Measurements from ENCODE around the gene GGACT.

DNA sequence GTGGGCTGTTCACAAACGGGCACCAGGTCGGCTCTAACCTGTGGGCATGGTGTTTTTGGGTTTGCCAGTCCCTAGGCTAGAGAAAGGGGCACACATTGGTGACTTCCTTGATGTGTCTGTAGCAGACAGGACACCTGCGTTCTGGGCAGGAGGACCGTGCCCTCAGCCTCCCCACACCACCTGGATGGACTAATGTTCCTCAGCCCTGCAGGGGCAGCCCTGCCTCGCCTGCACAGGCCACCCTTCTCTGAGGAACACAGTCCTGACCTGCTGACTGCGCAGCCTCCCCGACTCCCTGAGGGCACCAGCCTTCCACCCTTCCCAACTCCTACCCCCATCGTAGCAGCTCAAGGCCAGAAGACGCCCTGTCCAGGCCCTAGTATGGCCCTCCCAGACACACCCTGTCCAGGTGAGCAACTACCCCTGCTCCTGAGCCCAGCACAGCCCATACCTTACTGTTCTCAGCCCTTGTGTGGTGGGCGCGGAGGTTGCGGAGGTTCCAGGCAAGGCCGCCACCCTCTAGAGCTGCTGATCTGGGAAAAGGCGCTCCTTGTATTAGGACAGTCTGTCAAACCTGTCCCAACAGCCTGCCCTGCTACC is 55.7 kb downstream of the GGACT start:
- TF ChIP-seq, protein P1, sequence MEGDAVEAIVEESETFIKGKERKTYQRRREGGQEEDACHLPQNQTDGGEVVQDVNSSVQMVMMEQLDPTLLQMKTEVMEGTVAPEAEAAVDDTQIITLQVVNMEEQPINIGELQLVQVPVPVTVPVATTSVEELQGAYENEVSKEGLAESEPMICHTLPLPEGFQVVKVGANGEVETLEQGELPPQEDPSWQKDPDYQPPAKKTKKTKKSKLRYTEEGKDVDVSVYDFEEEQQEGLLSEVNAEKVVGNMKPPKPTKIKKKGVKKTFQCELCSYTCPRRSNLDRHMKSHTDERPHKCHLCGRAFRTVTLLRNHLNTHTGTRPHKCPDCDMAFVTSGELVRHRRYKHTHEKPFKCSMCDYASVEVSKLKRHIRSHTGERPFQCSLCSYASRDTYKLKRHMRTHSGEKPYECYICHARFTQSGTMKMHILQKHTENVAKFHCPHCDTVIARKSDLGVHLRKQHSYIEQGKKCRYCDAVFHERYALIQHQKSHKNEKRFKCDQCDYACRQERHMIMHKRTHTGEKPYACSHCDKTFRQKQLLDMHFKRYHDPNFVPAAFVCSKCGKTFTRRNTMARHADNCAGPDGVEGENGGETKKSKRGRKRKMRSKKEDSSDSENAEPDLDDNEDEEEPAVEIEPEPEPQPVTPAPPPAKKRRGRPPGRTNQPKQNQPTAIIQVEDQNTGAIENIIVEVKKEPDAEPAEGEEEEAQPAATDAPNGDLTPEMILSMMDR (IDR thresholded peaks at IDR 0.05; ENCODE audit: poor library complexity) = no peak
- TF ChIP-seq EZH2 (IDR thresholded peaks at IDR 0.05; ENCODE audit: borderline replicate concordance) = no peak

All from hepatocyte (in vitro differentiated cells).